GM15510 (cell line): ENCODE measurements around the gene LPP.

Source experiments
- POLR2A ChIP-seq: IDR thresholded peaks from 3 replicates; pipeline ENCODE4 v1.6.1; 2011; ENCODE audit warnings: borderline replicate concordance; ENCODE audit not compliant: insufficient read length; ENCODE audit errors: extremely low read depth

LPP gene

GRCh38 chr3:188157971-188158370, 4.0 kb downstream of the LPP start:
- no peak for TF ChIP-seq POLR2A

- no peak for TF ChIP-seq POLR2A
Measured at GRCh38 chr3:188158731-188159310, 4.9 kb downstream of the LPP start.

- no peak for TF ChIP-seq POLR2A
Measured at GRCh38 chr3:188160751-188161150, 6.8 kb downstream of the LPP start.

GRCh38 chr3:188164248-188164687, 10.3 kb downstream of the LPP start:
- no peak for TF ChIP-seq POLR2A

- TF ChIP-seq POLR2A: no peak
Measured at GRCh38 chr3:188165596-188165995, 11.6 kb downstream of the LPP start.

GRCh38 chr3:188166441-188166840, 12.5 kb downstream of the LPP start:
- no peak for TF ChIP-seq POLR2A

GRCh38 chr3:188168186-188168585, 14.2 kb downstream of the LPP start:
- TF ChIP-seq POLR2A: no peak

GRCh38 chr3:188168648-188169047, 14.7 kb downstream of the LPP start:
- no peak for TF ChIP-seq POLR2A

- TF ChIP-seq POLR2A: no peak
Measured at GRCh38 chr3:188169830-188170455, 16.0 kb downstream of the LPP start.

- TF ChIP-seq POLR2A: no peak
Measured at GRCh38 chr3:188170461-188171459, 16.8 kb downstream of the LPP start.

- no peak for TF ChIP-seq POLR2A
Measured at GRCh38 chr3:188171682-188172467, 17.9 kb downstream of the LPP start.

GRCh38 chr3:188174317-188175044, 20.5 kb downstream of the LPP start:
- no peak for TF ChIP-seq POLR2A

- no peak for TF ChIP-seq POLR2A
Measured at GRCh38 chr3:188176476-188176875, 22.5 kb downstream of the LPP start.

GRCh38 chr3:188176884-188177283, 22.9 kb downstream of the LPP start:
- no peak for TF ChIP-seq POLR2A

- TF ChIP-seq POLR2A: no peak
Measured at GRCh38 chr3:188177721-188178120, 23.8 kb downstream of the LPP start.
